HS-27A (cell line): ENCODE results near the gene FZD4.
"Not testable (repeated sequence)": the region's sequence is repeated elsewhere in the genome, so short reads cannot be mapped to it uniquely, and the experiment has no call there.

Experiments
- DNase-seq: peaks from one replicate; pipeline ENCODE4 v3.0.0-alpha.2; 2012; ENCODE audit warnings: low read depth, missing footprints

FZD4 gene

DNA sequence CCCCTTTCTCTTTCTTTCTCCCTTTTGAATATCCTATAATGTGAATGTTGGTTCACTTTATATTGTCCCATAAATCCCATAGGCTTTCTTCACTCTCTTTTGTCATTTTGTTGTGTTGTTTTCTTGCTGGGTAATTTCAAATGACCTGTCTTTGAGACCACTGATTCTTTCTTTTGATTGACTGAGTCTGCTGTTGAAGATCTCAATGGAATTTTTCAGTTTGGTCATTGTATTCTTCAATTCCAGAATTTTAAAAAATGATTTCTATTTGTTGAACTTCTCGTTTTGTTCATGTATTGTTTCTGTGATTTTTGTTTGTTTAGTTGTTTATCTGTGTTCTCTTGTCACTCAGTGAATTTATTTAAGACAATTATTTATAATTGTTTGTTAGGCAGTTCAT lies 17.5 kb upstream of the FZD4 start:
- no peak for DNase-seq

DNA sequence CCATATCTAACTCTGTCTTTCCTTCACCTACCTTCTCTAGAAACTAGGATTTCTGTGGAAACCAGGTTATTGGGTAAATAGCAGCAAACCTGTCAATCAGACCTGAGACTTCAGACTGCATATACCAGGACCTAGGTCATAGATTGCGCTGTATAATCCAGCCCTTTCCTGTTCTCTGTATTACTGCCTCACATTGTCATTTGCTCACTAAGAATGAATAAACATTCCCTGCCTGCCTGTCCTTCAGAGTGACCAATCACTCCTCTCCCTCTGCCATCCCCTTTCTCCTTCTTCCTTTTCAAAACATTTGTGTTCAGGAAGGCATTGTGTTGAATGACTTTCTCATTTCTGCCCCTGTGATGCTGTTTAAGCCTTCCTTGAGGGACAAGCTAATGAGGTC lies 14.1 kb upstream of the FZD4 start:
- DNase-seq = no peak

DNA sequence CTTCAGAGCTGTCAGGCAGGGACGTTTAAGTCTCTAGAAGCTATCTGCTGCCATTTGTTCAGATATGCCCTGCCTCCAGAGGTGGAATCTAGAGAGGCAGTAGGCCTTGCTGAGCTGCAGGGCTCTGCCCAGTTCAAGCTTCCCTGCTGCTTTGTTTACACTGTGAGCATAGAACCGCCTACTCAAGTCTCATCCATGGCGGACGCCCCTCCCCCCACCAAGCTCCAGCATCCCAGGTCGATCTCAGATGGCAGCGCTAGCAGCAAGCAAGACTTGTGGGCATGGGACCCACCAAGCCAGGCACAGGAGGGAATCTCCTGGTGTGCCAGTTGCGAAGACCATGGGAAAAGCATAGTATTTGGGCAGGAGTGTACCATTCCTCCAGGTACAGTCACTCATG lies 12.4 kb upstream of the FZD4 start:
- DNase-seq = not testable (repeated sequence)

DNA sequence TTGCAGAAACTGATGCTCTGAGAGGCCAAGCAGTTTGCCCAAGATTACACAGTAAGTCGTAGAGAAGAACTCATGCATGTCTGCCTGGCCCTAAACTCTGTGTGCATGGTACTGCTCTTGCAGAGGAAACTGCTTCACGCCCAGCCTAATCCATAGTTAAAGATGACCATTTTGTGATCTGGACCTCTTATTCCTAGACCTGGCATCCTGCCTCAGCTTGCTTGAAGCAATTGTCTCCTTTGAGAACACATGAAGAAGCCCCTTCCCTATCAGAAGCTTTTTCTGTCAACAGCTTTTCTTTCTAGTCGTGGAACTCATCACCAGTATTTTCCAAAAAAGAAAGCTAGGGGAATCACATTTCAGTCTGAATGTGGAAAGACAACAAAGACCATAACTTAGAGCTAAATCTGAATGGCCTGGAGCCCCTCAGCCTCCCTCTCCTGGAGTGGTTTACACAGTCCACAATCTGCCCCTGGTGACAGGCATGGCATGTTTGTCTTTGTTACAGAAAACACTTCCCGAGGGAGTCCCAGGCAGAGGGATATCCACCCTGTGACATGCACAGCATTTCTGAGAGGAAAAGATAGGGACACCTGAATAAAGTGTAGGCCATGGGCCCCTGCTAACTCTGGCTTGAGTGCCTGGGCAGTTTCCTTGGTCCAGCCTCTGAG lies 2.9 kb upstream of the FZD4 start:
- DNase-seq = no peak

DNA sequence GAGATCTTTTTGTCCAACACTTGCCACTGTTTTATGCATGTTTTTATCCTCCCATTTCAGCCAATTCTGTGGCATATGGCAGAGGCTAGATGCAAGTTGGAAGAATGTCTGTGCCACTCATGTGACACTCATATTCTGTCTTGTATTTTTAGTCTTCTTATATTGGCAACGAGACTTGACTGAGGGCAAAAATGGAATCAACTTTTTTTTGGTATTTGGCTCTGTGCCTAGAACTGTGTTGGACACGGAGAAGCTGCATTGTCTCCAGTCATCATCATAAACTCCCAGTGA lies 1.7 kb upstream of the FZD4 start:
- DNase-seq = no peak

DNA sequence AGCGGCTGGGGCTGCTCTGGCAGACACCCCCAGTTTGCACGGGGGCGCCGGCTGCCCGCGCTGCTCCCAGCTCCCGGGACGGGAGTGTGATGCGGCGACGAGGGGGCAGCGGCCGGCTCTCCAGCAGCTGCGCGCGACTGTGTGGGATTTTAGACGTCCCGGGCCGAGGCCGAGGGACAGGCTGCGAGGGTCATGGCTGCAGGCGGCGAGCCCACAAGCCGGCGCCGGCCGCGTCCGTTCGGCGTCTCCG lies 159 bp downstream of the FZD4 start:
- no peak for DNase-seq

DNA sequence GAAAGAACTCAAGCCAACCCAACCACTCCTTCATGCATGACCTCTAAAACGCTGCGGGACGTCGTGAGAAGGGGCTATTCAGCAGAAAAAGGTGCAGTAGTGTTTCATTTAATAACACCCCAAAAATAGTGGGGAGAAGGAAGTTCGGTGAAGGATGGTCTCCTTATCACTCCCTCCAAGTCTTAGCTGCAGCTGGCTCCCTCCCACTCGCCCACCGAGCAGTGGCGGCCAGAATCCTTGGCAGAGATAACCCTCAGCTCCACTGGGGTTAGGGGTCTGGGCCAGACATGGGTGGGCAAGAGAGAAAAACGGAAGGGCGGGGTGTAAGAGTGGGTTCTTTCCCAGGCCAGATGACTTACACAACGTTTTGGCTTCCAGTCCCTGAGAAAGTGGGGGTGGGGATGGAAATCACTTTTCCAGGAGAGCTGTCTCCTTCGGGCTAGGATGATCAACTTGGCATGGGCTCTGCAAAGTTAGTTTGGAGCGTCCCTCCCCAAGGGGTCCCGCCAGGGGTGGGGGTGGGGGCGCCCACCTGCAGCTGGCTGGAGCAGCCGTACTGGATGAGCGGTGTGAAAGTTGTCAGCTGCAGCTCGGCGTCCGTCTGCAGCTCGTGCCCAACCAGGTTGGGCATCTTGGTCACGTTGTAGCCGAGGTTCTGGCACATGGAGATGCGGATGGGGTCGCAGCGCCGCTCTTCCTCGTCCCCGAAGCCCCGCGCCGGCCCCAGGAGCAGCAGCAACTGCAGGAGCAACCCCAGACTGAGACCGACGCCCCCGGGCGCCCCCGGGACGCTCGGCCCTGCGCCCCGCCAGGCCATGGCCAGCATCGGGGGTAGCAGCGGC lies 705 bp downstream of the FZD4 start:
- DNase-seq = no peak

DNA sequence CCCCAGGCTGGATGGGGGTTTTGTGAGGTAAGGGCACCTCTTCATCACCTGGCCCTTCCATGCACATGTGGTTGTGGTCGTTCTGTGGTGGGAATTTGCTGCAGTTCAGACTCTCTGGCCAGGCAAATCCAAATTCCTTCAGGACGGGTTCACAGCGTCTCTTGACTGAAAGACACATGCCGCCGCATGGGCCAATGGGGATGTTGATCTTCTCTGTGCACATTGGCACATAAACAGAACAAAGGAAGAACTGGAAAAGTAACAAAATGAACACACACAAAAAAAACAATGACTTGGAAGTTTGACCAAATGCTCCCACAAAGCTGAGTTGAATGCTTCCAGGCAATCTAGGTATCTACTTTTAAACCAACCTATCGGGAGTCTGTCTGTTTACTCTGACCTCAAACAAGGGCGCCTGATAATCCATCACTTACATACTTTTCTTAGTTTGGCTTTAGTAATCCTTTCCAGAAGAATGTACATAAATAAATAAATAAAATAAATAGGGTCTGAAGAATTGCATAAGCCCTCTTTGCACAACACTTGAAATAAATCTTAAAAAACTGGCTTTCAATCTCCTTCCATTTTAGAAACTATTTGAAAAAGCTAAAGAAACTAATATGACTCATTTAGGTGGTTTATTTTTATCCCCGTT lies 2.8 kb downstream of the FZD4 start:
- DNase-seq = no peak

DNA sequence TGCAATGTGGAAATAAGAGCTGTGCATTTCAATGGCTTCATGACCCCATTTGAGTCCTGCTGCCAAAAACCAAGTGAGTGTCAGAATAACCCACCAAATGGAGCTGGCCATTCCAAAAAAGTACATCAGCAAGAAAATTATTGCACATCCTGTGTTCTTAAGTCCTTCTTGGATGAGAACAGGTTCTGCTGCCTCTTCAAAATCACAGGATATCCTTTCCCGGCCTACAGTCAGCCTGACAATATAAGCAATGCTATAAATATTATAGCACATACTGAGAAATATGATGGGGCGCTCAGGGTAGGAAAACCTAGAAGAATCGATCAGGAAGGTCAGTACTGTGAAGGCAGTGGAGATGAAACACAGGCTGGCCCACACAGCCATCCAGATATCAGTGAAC lies 3.5 kb downstream of the FZD4 start:
- DNase-seq = no peak

DNA sequence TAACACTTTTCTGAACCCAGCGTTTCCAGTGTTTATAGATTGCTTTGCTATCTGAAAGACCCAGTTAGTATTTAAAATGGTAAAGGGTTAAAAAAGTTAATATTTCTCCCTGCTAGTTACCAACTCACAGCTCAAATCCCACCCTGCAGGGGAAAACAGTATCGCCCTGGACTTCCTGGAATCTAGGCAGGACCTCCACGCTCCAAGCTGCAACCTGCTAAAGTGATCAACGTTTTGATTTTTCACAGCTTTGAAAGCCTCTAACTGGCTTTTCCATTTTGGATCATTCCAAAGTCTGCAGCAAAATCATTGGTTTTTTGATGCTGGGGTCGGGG lies 4.6 kb downstream of the FZD4 start:
- DNase-seq = no peak

DNA sequence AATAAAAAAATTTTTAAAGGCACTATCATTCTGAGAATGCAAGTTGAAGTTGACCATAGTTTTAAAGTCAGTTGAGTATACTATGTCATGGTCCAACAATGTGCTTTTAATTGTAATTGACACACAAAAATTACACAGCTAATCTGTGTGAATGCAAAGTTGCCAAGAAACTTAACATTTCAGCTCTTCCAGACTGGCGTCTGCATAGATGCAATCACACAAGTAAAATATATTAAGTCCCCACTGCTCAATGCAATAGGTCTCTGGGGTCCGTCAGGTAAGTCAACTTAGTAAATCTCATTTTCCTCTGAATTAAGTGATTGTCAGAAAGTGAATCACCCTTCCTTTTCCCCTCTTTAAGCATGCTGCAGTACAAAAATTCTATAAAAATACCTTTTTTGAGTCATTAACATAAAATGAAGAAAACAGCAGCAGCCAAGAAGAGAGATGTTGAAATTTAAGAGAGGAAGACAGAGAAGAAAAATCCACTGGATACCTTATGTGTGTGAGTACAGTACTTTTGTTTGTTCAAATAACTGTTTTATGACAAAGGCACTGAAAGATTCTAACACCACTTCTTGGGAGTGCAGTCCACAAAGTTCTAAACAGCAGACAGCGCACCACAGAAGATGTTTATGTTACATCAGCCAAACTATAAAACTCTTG lies 5.1 kb downstream of the FZD4 start:
- DNase-seq = no peak

DNA sequence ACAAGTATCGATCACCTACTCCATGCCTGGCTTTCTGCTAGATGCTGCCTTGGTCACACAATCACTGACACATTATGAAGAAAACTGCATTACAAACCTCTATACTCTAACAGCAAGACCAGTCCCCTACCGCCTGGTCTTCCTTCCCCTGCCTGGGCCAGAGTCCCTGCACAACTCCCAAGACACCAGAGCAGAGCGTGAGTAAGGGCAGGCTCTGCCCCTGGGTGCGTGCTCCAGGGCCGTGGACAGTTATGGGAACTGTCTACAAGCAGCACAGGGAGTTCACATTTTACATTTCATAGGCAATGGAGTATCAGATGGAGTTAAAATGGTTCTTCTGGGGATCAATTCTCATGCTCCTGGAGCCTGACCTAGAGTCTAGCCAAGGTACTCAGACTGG lies 6.5 kb downstream of the FZD4 start:
- no peak for DNase-seq

DNA sequence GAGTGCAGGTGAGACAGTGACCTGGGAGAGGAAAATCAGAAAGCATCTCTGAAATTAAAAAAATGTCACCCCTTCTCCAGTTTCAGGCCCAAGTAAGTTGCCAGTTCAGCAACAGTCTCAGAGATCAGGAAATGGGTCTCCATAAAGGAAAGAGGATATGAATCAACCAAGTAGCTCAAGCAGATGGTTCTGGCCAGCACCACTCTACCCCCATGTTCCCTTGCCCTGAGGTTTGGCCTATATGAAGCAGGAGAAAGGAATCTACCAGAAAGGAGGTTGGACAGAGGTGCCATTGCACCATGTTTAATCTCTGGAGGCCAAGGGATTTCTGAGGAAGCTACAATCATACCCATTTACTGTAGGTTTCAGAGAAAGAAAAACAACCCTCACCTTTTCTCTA lies 7.7 kb downstream of the FZD4 start:
- DNase-seq = no peak

DNA sequence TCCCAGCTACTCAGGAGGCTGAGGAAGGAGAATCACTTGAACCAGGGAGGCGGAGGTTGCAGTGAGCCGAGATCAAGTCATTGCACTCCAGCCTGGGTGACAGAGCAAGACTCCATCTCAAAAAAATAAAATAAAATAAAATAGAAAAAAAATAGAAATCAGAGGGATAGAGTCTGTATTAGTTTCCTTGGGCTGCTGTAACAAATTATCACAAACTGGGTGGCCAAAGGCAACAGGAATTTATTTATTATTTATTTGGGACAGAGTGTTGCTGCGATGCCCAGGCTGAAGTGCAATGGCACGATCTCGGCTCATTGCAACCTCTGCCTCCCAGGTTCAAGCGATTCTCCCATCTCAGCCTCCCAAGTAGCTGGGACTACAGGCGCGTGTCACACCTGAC lies 11.7 kb downstream of the FZD4 start:
- DNase-seq = not testable (repeated sequence)

DNA sequence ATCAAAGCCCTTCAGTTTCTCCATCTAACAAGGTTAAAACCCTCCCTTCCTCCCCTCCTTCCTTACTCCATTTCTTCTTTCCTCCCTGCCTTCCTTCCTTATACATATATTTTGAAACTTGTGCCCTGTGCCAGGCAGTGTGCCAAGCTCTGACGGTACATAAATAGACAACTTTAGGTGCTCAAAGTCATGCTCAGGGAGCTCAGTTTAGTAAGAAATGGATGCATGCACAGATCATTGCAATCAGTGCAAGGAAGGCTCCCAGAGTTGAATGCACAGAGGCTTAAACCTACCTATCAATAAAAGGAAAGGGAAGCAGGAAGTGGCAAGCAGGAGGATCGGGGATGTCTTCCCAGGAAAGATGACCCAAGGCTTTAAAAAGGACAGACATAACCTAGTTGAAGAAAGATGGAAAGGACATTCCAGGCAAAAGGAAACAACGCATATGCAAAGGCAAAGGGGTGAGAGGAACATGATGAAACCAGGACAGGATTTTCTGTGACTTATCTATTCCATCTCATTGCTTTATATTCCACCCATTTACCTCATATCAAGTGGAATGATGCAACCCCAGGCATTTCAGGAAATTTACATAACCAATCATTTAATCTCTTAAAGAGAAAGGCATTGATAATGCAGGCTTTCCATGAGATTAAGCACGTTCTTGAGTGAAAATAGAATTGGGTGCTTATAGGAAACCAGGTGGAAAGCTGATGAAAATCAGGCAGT lies 13.2 kb downstream of the FZD4 start:
- DNase-seq = no peak

DNA sequence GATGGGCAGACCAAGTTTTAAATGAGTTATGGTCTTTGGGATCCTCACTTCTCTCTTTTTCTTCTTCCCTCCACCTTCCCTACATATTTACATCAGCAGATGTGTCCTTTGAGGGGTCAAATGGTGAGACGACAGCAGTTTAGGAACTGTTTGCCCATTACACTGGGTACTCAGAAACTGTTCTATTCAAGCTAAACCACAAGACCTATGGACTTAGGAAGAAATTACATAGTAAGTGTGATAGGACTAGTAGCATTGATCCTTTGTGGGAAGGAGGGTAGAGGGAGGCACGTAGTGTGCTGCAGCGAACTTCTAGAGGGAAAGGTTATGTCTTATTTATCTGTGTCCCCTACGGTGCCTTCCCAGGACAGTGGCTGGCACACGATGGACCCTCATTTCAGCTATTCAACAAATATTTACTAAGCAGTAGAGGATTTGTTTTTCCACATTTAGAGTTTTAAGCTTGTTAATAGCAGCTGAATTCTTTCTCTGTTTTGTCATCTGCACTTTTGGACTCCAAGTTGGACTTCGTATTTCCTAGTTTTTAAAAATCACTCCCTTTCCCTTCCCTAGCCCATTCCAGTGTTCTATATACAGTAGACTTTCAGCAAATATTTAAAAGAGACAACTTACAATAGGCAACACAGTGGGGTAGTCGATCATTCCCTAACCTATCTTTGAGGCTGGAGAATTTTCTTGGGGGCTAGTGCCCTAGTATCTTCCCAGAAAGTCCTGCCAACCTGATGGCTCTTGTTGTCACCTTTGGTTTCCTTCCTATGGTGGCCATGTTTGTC lies 13.9 kb downstream of the FZD4 start:
- DNase-seq = no peak

DNA sequence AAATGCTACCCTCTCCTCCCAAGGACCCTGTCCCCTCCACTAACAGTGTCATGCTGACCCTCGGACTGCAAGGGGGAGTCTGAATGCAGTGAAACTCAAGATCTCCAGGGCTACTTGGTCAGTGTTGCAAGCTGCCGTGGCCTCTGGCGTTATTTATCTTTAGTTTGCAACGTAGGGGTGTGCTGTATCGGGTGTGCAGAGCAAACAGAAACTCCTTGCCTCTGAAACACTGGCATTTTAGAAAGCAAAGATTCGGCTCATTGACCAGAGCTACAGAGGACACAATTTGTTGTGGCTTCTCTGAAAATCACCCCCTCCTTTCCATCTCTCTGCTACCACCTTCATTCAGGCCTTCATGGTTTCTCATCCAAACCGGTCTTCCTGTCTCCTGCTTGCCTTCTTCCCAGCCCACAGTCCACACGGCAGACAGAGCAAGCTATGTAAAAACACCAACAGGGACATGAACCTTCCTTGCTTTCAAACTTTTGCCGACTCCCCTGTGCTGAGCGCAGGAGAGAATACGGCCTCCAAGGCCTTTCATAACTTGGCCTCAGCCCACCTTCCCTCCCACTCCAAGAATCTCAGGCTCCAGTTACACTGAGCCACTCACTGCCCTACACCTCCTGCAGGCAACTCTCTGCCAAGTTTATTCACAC lies 14.9 kb downstream of the FZD4 start:
- no peak for DNase-seq

DNA sequence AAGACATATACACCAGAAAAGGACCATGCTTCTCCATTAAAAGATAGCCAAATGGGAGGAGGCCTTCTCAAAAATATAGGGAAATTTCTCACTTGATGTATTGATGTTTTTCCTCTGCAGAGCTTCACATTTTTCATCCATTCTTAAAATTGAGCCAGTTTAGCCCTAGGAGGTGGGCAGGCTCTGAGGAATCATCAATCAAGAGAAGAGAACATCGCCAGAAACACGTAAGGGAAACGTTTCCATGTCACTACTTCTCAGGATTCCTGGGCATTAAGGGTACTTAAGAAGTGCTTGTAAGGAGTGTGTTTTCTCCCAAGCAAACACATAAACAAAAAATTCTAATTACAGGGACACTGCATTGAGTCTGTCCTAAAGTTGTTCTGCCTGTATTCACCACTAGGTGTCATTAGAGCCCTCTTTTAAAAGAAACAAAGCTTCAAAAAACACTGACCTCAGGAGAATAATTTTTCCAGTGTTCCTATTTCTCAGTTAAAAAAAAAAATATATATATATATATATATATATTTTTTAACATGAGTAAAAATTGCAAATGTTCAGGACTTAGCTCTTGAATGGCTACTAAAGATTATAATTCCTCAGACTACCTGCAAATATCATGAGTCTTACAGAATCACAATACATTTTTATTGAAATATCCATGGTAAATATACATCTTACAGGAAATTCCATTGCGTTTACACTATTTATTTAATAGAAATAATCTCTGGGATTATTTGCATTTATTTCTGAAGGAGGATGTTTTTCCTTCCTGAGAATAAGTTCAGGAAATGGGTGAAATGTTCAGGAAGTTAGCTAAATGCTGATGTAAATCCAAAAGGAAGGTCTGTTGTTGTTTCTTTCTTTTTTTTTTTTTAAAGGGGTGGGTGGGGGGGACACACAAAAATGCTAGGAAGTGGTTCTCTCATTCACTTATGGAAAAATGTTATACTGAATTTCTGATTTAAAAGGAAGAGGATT lies 16.0 kb downstream of the FZD4 start:
- DNase-seq = no peak

DNA sequence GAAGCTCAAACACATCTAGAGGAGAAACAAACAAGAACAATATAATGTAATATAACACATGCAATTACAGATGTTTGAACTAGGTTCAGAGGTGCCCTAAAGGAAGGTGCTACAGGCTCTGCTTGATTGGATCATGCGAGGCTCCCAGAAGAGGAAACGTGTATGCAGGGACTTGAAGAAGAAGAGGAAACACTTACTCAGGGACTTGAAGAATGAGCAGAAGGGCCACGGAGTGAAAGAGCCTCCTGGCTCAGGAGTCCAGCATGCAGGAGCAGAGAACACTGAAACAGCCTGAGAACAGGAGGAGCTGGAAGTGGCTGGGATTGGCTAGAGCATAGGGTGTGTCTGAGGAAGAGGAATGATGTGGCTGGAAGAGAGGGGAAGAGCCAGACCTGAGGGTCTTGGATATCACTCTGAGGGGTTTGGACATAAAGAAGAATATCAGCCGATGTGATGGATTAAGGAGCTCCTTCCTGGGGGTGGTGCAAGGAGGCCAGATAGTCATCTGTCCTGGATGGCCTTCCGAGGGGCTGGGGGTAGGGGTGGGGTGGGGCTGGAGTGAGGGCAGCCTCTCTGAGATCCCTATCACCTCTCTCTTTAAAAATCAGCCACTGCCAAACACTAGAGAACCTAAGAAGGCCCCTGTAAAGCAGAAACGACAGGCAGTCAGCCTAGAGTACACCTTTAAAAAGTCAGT lies 16.8 kb downstream of the FZD4 start:
- no peak for DNase-seq
